Common myeloid progenitor, CD34-positive (primary cell): ENCODE data around the gene CPLANE2.

ENCODE experiments used
- CTCF ChIA-PET: fragments of 350-600 bp; sonication (Branson Sonifier 250); formaldehyde crosslinking; loops from one replicate; lab custom pipeline; 2021; ENCODE audit warnings: antibody characterized with exemption; lab: Charles Lee
- POLR2A ChIA-PET: fragments of 350-600 bp; sonication (Branson Sonifier 250); formaldehyde crosslinking; loops from one replicate; lab custom pipeline; 2021; ENCODE audit warnings: antibody characterized with exemption; lab: Charles Lee
- DNase-seq, 3 donors: peaks; one replicate each; pipeline versions ENCODE4 v3.0.0 to v3.0.0-alpha.2; 2013
- H3K27ac ChIP-seq, 2 experiments: 1 replicate in 1 of 2; 2 replicates in 1 of 2; pipeline ENCODE4 v1.7.0; 2013; ENCODE audit warnings: inconsistent platforms in 2 of 2, low read length in 2 of 2, mild to moderate bottlenecking in 2 of 2, low read depth in 1 of 2, moderate library complexity in 1 of 2; ENCODE audit not compliant: severe bottlenecking in 2 of 2, insufficient read depth in 1 of 2, poor library complexity in 1 of 2
- H3K27me3 ChIP-seq, 5 experiments: replicated peaks in 2 of 5; 1 replicate in 3 of 5; 2 replicates in 2 of 5; pipeline versions ENCODE4 v1.6.1 to v1.7.0; 2013; ENCODE audit warnings: low read length in 4 of 5, mild to moderate bottlenecking in 2 of 5, moderate library complexity in 2 of 5, inconsistent platforms in 1 of 5; ENCODE audit not compliant: insufficient read depth in 5 of 5, control insufficient read depth in 4 of 5
- H3K36me3 ChIP-seq, 4 experiments: 1 replicate in 2 of 4; 2 replicates in 2 of 4; pipeline versions ENCODE4 v1.6.1 to v1.7.0; 2013; ENCODE audit warnings: low read length in 3 of 4, control low read depth in 1 of 4, mild to moderate bottlenecking in 1 of 4; ENCODE audit not compliant: control insufficient read depth in 4 of 4, insufficient read depth in 4 of 4
- H3K4me1 ChIP-seq, 4 experiments: 1 replicate in 3 of 4; 2 replicates in 1 of 4; pipeline versions ENCODE4 v1.6.1 to v1.7.1; 2013; ENCODE audit warnings: low read length in 3 of 4, mild to moderate bottlenecking in 3 of 4, control low read depth in 1 of 4, inconsistent platforms in 1 of 4, moderate library complexity in 1 of 4; ENCODE audit not compliant: control insufficient read depth in 4 of 4, insufficient read depth in 4 of 4; ENCODE audit errors: control extremely low read depth in 1 of 4
- H3K4me3 ChIP-seq, 7 experiments: 1 replicate in 4 of 7; 2 replicates in 3 of 7; pipeline versions ENCODE4 v1.5.1 to v1.7.0; 2013; ENCODE audit warnings: mild to moderate bottlenecking in 7 of 7, low read length in 6 of 7, moderate library complexity in 6 of 7, inconsistent platforms in 2 of 7, low read depth in 2 of 7, control low read depth in 1 of 7; ENCODE audit not compliant: insufficient read depth in 4 of 7, control insufficient read depth in 1 of 7; ENCODE audit errors: extremely low read depth in 1 of 7
- H3K9me3 ChIP-seq, 5 experiments: 1 replicate in 4 of 5; 2 replicates in 1 of 5; pipeline versions ENCODE4 v1.6.1 to v1.7.1; 2013; ENCODE audit warnings: low read length in 4 of 5, mild to moderate bottlenecking in 2 of 5, inconsistent platforms in 1 of 5, low read depth in 1 of 5, moderate library complexity in 1 of 5; ENCODE audit not compliant: control insufficient read depth in 4 of 5, insufficient read depth in 2 of 5; ENCODE audit errors: control extremely low read depth in 1 of 5
- WGBS: methylation state at CpG from one replicate; pipeline ENCODE4 v1.1.5; 2013; ENCODE audit not compliant: insufficient coverage; 5-methylcytosine and 5-hydroxymethylcytosine counted together

The CPLANE2 gene

GRCh38 chr1:16195518-16195905, 41.5 kb downstream of the CPLANE2 start:
- H3K9me3 ChIP-seq = no peaks in the 10 kb centered on the region
- ChIA-PET POLR2A (no interaction called here), CTCF (no interaction called here)
- DNase-seq = no peak
- no peak overlapping the region for H3K27ac ChIP-seq
- H3K4me1 ChIP-seq = no peaks in the 10 kb centered on the region
- peaks cover 0 to 16% (median 3%) of the 10 kb centered on the region in 4 experiments for H3K36me3 ChIP-seq
- 83% methylated on average over 3 of the region's 7 CpGs for WGBS
- H3K4me3 ChIP-seq = no peak overlapping the region
- peaks cover 0 to 2% (median 0%) of the 10 kb centered on the region in 5 experiments for H3K27me3 ChIP-seq

DNA sequence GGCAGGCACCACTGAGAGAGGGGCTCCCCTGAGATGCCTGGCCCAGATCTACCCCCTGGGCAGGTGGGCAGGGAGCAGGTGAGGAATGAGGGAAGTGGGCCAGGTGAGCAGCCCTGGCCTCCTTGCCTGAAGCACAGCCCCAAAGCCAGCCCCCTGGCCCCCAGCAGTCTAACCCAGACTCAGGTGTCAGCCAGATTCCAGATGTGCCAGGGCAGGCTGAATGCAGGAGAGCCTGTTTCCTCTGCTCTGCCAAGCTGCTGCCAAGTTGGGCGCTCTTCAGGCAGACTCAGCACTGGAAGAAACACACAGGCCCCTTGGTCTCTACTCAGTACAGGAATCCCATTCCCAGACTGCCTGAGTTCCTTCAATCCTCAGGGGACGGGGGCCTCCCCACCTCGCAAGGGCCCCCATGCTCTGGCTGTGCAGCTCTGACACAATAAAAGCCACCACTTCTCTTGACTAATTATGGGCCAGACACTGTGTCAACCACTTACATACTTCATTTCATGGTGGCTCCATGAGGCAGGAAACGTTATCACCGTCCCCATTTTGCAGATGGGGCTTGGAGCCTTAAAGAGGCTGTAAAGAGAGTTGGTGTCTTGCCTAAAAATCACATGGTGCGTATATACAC, 45.0 kb downstream of the CPLANE2 start:
- no peaks in the 10 kb centered on the region for H3K36me3 ChIP-seq
- H3K27me3 ChIP-seq = peaks cover 0 to 6% (median 0%) of the 10 kb centered on the region in 5 experiments
- no peak for DNase-seq
- H3K9me3 ChIP-seq = no peaks in the 10 kb centered on the region
- H3K4me1 ChIP-seq = no peaks in the 10 kb centered on the region
- H3K4me3 ChIP-seq = no peak overlapping the region
- ChIA-PET CTCF (interaction anchor here (3.9 to 14.0 kb wide), 2 partner anchors 53 to 114 kb away, joined by 21 to 356 read pairs; partner anchors contain the start of gene FAM131C), POLR2A (no interaction called here)
- H3K27ac ChIP-seq = no peak overlapping the region
- 92% methylated on average over 3 of the region's 6 CpGs for WGBS

GRCh38 chr1:16191309-16191708, 45.7 kb downstream of the CPLANE2 start:
- H3K4me3 ChIP-seq = no peak overlapping the region
- peaks cover 0 to 6% (median 0%) of the 10 kb centered on the region in 5 experiments for H3K27me3 ChIP-seq
- H3K27ac ChIP-seq = no peak overlapping the region
- no peaks in the 10 kb centered on the region for H3K4me1 ChIP-seq
- H3K36me3 ChIP-seq = no peaks in the 10 kb centered on the region
- CTCF ChIA-PET = interaction anchor here (3.9 to 14.0 kb wide), 2 partner anchors 54 to 114 kb away, joined by 21 to 356 read pairs; partner anchors contain the start of gene FAM131C
- no peaks in the 10 kb centered on the region for H3K9me3 ChIP-seq
- 100% methylated on average over 1 of the region's 1 CpG for WGBS
- POLR2A ChIA-PET = no interaction called here
- DNase-seq = no peak

DNA sequence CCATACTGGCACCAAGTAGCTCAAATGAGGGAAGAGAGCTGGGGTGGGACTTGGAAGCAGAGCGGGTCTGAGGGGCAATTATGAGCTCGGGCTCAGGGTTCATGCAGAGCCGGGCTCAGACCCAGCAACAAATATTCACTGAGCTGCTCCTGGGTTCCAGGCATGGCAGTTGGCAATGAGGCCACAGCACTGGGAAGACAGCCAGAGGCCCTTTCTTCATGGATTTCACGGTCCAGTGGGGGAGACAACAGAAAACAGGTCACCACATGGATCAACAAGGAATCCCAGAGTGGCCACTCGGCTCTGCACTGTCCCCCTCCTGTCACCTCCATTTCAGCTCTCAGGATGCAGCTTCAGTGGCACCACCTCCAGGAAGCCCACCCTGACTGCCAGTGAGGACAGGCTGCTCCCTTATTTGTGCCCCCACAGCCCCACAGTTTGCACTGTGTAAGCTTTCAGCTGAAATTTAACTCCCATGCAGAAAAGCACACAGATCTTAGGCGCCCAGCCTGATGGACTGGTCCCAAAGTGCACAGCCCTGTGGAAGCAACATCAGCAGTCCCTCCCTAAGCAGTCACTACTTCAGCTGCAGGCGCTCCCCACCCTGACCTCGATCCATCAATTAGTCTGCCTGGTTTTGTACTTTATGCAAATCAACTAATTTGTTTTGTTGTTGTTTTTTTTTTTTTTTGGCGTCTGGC, 46.9 kb downstream of the CPLANE2 start:
- Histone ChIP-seq H3K27ac (no peak overlapping the region), H3K27me3 (peaks cover 0 to 6% (median 0%) of the 10 kb centered on the region in 5 experiments), H3K36me3 (no peaks in the 10 kb centered on the region), H3K4me3 (no peak overlapping the region), H3K9me3 (no peaks in the 10 kb centered on the region), H3K4me1 (no peaks in the 10 kb centered on the region)
- WGBS = 91% methylated on average over 5 of the region's 9 CpGs
- ChIA-PET POLR2A (interaction anchor here (0.5 kb wide), 1 partner anchor 1075 kb away, joined by 4 read pairs; no protein-coding TSS in a partner anchor), CTCF (interaction anchor here (0.9 to 14.0 kb wide), 7 partner anchors 9 to 112 kb away, joined by 3 to 356 read pairs (median 5); partner anchors contain the start of gene FAM131C)
- no peak for DNase-seq

- H3K4me1 ChIP-seq = no peaks in the 10 kb centered on the region
- H3K9me3 ChIP-seq = no peaks in the 10 kb centered on the region
- WGBS = 57% methylated on average over 6 of the region's 6 CpGs
- CTCF ChIA-PET = interaction anchor here (0.8 to 14.0 kb wide), 12 partner anchors 15 to 111 kb away, joined by 3 to 356 read pairs (median 4); partner anchors contain the start of genes EPHA2 and FAM131C
- POLR2A ChIA-PET = no interaction called here
- peaks cover 0 to 6% (median 0%) of the 10 kb centered on the region in 5 experiments for H3K27me3 ChIP-seq
- no peak for DNase-seq
- H3K4me3 ChIP-seq = no peak overlapping the region
- no peaks in the 10 kb centered on the region for H3K36me3 ChIP-seq
- no peak overlapping the region for H3K27ac ChIP-seq
These were observed 48.0 kb downstream of the CPLANE2 start for GRCh38 chr1:16189003-16189402.

GRCh38 chr1:16187748-16188401, 49.1 kb downstream of the CPLANE2 start:
- no peaks in the 10 kb centered on the region for H3K36me3 ChIP-seq
- under 1% methylated on average over 10 of the region's 15 CpGs for WGBS
- no peaks in the 10 kb centered on the region for H3K9me3 ChIP-seq
- H3K4me1 ChIP-seq = no peaks in the 10 kb centered on the region
- no peak overlapping the region for H3K4me3 ChIP-seq
- H3K27me3 ChIP-seq = peaks cover 0 to 6% (median 0%) of the 10 kb centered on the region in 5 experiments
- H3K27ac ChIP-seq = no peak overlapping the region
- CTCF ChIA-PET = interaction anchor here (1.2 to 14.0 kb wide), 11 partner anchors 16 to 178 kb away, joined by 3 to 356 read pairs (median 6); partner anchors contain the start of genes EPHA2 and FAM131C
- POLR2A ChIA-PET = no interaction called here
- DNase-seq = peak; percentile 61 to 78 (median 70)
